PFSK-1 (cell line): ENCODE data around the gene HACD2.

Experiments used
- FOXP2 ChIP-seq: optimal IDR thresholded peaks from 2 replicates; pipeline ENCODE3; 2011; ENCODE audit warnings: borderline replicate concordance, control low read depth, inconsistent platforms; ENCODE audit not compliant: insufficient read depth; ENCODE audit errors: extremely low read length, extremely low read depth
- POLR2AphosphoS5 ChIP-seq: IDR thresholded peaks from 2 replicates; pipeline ENCODE4 v1.6.1; 2012; ENCODE audit warnings: low read depth, mild to moderate bottlenecking, control low read depth, low read length, moderate library complexity
- REST ChIP-seq, 2 experiments: IDR thresholded peaks; 2 replicates each; pipeline versions ENCODE4 v1.6.1 to v1.8.0; 2011 to 2012; ENCODE audit warnings: low read depth in 2 of 2, low read length in 2 of 2, control low read depth in 1 of 2, inconsistent platforms in 1 of 2, mild to moderate bottlenecking in 1 of 2, moderate library complexity in 1 of 2; ENCODE audit not compliant: insufficient read depth in 1 of 2
- SIN3A ChIP-seq: IDR thresholded peaks from 2 replicates; pipeline ENCODE4 v1.6.1; 2012; ENCODE audit warnings: mild to moderate bottlenecking, low read length, moderate library complexity, borderline replicate concordance; ENCODE audit not compliant: insufficient read depth
- TAF1 ChIP-seq: IDR thresholded peaks from 2 replicates; pipeline ENCODE4 v1.6.1; 2012; ENCODE audit warnings: low read length, control low read depth, borderline replicate concordance; ENCODE audit not compliant: insufficient read depth

Gene HACD2

GRCh38 chr3:123564056-123564455 lies 20.8 kb downstream of the HACD2 start:
- TF ChIP-seq TAF1 (no peak), REST (IDR thresholded peaks at IDR 0.05; ENCODE audit: insufficient read depth in 1 of 2, low read depth in 2 of 2, low read length in 2 of 2) (no peak), POLR2AphosphoS5 (no peak), FOXP2 (no peak), SIN3A (no peak)

DNA sequence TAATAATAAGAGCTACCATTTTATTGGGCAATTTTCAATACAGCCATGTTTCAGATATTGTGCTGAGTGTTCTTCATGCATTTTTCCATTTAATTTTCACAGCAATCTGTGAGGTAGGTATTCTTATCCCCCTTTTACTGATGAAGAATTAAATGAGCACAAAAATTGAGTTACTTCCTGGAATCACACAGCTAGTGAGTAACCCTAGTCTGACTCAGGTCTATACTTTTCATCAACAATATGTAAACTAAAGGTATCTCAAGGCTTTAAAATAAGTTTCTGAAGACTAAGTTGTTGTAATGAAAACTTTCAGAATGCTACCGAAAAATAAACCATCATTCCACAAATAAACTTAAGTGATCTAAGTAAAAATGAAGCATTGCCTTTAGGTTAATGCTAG lies 22.3 kb downstream of the HACD2 start:
- TF ChIP-seq TAF1, result no peak
- no peak for TF ChIP-seq REST (IDR thresholded peaks at IDR 0.05; ENCODE audit: insufficient read depth in 1 of 2, low read depth in 2 of 2, low read length in 2 of 2)
- no peak for TF ChIP-seq FOXP2
- no peak for TF ChIP-seq SIN3A
- TF ChIP-seq POLR2AphosphoS5, result no peak

DNA sequence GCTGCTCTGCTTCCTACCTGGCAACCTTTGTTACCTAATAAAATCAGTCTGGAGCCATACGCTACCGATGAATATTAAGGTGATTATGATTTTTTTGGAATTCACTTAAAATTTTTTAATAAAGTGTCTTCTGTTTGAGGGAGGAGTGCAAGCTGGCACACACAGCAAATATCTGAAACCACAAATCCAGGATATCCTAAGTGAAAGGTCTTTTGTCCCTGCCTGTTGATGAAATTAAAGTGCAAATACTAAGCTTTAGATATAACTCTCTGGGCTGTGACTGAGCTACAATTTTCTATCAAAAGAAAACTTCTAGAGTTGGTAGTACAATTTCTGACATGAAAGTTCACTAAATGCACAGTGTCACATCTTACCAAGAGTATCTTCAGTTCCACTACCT lies 23.7 kb downstream of the HACD2 start:
- no peak for TF ChIP-seq SIN3A
- no peak for TF ChIP-seq REST (IDR thresholded peaks at IDR 0.05; ENCODE audit: insufficient read depth in 1 of 2, low read depth in 2 of 2, low read length in 2 of 2)
- TF ChIP-seq FOXP2, result no peak
- no peak for TF ChIP-seq POLR2AphosphoS5
- no peak for TF ChIP-seq TAF1

DNA sequence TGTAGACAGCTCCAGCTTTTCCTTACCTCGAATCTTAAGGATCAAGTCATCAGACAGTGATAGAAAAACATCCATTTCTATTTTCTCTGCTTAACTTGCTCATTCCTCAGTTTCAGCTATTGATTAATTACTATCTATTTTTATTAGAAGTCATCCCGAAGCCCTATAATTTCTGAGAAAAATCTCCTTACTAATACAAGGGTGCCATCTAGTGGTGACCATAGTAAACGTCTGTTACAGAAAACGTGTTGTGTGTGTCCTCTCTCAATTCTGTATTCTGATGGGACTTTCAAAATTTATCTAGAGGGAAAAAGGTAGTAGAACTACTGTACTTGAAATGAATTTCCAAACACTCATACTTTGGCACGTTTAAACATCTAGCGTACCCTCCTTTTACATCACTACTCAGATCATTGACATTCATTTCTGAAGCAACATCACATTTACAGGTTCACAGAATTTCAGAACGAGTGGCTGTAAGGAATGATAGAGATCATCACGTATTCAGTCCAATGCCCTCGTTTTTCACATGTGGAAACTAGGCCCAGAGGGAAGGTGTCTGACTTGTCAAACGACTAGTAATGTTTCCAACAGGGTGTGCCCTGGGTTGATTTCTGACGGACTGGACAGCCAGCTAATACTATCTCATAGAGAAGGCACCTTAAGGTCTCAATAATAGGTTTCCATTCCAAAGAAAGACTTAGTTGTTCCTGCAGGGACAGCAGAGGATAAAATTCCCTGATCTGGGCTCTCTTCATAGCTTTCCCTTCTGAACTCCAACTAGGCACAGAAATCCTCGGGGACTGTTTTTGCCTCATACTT lies 25.6 kb downstream of the HACD2 start:
- TF ChIP-seq FOXP2, result no peak
- TF ChIP-seq TAF1, result no peak
- TF ChIP-seq POLR2AphosphoS5, result no peak
- no peak for TF ChIP-seq SIN3A
- no peak for TF ChIP-seq REST (IDR thresholded peaks at IDR 0.05; ENCODE audit: insufficient read depth in 1 of 2, low read depth in 2 of 2, low read length in 2 of 2)

- TF ChIP-seq FOXP2, result no peak
- TF ChIP-seq REST (IDR thresholded peaks at IDR 0.05; ENCODE audit: insufficient read depth in 1 of 2, low read depth in 2 of 2, low read length in 2 of 2), result no peak
- TF ChIP-seq TAF1, result no peak
- no peak for TF ChIP-seq POLR2AphosphoS5
- TF ChIP-seq SIN3A, result no peak
These were observed 31.3 kb downstream of the HACD2 start for GRCh38 chr3:123553536-123553935.
